SKM-1 treated with dmso at 0.1 percent for 144 hours (cell line): ENCODE results near the gene PYGM.

Source experiments
- DNase-seq: peaks from one replicate; lab custom pipeline; 2025; ENCODE audit not compliant: unreplicated experiment; lab: John Stamatoyannopoulos, UW

PYGM gene

DNA sequence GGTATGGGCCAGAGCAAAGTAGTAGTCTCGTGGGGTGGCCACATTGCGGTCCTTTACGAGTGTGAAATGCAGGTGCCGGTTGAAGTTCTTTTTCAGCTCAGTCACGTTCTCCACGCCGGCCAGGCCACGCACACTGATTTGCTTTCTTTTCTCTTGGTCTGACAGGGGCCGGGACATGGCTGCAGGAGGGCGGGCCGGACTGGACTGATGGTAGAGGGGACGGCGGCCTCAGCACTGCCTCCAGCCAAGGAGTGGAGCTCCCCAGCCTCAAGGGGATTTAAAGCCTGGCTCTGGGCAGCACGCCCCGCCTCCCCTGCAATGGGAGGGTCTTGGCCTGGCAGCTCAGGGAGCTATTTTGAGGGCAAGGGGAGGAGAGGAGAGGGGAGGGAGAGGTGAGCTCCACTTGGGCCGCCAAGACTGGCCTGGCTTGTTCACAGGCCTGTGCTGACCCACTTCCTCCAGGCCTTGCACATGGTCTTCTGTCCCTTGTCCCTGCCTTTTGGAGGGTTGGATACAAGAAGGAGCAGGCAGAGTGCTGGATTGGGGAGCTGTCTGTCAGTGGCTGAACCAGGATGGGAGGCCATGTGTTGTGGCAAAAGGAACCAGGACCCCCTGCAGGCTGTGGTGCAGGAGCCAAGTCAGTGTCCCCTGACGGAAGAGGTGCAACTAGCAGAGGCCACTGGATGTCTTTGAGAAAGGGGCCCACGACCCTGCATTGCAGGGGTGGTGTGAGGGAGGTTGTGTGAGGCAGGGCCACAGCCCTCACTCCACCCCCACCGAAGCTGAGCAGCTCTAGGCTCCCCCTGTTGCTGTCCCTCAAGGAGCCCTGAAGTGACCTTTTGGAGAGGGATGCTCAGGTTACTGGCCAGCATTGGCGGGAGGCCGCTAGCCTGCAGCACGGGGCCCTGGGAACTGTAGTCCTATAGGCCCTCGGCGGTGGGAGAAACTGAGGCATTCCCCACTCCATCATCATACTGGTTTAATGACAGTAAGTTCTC, at the start of gene PYGM:
Gene PYGM, minus strand, starts transcription at position 253 of the 998 bp plus-strand sequence. Its CDS starts 76 bp downstream, at position 177.
- DNase-seq, result no peak

- DNase-seq, result no peak
Measured at GRCh38 chr11:64805481-64805880, 45.7 kb upstream of the PYGM start.

- no peak for DNase-seq
Measured at GRCh38 chr11:64804346-64805210, 44.8 kb upstream of the PYGM start.

- DNase-seq, result no peak
Measured at GRCh38 chr11:64803846-64804345, 44.1 kb upstream of the PYGM start.

DNA sequence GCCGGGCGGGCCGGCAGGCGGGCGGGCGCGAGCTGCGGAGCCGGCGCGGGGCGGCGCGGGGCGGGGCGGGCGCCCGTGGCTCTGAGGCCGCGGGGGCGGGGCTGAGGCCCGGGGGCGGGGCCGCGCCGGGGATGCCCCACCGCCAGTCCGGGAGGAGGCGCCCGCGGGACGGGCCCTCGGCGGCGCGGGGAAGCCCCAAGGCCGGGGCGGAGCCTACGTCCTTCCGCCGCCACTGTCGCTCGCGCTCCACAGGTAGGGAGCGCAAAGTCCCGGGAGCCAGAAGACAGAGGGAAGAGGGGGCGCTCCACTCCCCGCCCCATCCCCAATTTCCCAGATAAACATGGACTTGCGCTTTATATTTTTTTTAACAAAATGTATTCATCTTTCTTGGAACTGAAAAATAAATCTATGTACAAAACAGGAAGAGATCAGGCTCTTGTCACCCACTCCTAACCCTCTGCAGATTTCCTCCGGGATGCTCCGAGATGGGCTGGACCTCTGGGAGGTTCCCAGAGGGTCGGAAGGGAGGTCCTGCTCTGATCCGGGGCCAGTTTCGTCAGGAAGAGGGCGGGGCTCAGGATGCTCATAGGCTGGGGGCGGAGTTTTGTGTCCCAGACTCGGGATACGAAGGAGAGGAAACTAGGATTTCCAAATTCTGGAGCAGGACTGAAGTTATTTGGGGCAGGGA, 43.5 kb upstream of the PYGM start, which contains the start of gene MAP4K2:
Gene MAP4K2, minus strand, starts transcription at position 57 of the 688 bp plus-strand sequence. CDS start 65 bp downstream, outside the sequence.
- DNase-seq, result peak; percentile 73

DNA sequence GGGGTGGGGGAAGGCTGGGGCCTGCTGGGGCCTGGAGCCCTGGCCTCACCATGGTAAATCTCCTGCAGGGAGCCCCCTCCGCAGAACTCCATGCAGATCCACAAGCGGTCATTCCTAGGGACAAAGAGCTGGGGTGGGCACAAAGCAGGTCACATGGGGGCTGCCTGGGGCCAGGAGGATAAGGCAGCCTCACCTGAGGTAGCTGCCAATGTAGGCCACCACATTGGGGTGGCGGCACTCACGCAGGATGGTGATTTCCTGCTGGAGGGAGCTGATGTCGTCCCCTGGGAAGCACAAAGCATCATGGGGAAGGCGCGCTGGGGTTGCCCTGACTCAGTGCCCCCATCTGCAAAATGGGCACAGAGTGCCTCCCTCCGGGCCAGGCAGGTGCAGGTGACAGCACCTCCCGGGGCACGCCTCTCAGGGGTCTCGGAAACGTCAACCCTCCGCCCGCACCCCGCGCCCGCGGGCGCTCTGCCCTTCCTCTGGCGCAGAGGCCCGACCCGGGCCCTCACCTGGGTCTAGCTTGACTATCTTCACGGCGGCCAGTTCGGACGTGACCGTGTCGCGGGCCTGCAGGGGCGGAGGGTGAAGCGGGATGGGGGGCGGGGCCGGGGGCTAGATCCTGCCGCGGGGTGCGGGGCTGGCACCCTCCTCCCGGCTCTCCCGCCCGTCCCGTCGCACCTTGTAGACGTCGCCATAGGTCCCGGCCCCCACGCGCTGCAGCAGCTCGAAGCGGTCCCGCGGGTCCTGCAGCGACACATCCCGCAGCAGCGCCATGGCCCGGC, 42.8 kb upstream of the PYGM start:
- peak; percentile 58 for DNase-seq

- DNase-seq, result no peak
Measured at GRCh38 chr11:64801561-64802369, 42.0 kb upstream of the PYGM start.

DNA sequence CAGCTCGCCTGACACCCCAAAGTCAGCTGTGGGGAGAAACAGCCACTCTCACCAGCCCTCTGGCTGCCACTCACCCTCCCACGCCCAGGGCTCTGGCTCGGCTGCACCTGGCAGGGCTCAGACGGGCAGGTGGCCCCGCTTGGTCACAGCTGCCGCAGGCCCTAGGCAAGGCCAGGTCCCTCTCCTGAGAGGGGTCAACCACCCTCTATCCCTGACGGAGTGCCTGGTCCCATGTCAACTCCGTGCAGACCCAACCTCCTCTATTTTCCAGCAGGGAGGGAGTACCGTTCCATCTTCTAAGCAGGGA, 41.3 kb upstream of the PYGM start:
- no peak for DNase-seq

GRCh38 chr11:64800303-64801157, 40.8 kb upstream of the PYGM start:
- no peak for DNase-seq

GRCh38 chr11:64799623-64800302, 40.0 kb upstream of the PYGM start:
- DNase-seq, result no peak

- DNase-seq, result no peak
Measured at GRCh38 chr11:64799256-64799622, 39.5 kb upstream of the PYGM start.

DNA sequence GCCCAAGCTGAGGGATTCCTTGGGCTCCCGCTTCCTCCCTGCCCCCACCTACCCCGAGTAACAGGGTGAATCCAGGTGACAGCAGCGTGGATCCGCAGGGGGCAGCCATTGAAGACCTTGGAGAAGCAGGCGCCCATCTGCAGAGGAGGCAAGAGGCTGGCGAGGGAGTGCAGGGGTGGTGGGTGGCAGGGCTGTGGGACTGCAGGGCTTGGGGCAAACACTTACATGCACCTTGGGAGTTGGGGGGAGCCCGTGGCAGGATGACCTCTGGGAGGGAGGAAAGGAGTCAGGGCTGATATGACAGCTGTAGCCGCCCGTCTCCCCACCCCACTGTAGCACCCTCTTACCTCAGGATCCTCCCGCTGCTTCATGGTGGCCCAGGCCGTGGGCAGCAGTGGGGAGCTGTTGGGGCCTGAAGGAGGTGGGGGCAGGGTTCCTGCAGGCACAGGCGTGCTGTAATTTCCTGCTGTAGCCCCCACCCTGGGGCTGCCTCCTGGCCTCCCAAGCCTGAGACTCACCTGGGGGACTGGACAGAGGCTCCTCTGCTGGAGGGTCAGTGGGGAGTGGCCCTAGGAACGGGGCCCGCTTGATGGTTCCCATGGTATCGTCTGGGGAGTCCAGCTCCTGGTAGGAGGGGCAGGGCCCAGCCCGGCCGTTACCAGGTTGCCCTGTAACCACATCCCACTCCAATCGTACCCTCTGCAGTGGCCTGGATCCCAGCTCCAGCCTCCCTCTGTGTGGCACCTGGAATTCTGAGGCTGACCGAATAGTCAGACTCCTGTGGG, 37.2 kb upstream of the PYGM start:
- no peak for DNase-seq

DNA sequence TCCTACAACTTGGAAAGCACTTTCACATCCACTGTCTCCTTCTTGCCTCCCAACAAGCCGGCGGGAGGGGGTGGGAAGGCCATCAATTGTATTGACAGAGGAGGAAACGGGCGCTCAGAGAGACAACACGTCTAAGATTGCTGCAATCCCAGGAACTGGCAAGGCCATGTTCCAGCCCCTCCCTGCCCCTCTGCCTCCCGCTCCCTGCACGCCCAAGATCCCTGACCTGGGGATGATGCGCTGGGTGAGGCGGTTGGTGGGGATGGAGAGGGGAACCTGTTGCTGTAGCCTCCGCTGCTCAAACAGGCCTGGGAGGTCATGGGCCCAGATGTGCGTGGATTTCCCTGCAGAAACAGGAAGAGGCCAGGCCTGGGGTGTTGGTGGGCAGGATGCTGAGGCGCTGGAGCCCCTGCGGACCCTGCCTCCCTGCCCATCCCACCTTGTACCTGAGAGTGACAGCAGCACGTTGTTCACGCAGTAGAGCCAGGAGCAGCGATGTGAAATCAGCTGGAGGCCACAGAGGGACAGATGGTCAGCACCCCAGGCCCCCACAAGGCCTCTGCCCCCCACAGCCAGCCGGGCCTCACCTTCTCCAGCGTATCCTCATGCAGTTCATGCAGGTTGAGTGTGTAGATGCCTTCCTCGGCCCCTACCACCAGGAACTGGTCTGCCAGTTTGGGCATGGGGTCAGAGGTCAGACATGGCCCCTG, 36.4 kb upstream of the PYGM start:
- no peak for DNase-seq

DNA sequence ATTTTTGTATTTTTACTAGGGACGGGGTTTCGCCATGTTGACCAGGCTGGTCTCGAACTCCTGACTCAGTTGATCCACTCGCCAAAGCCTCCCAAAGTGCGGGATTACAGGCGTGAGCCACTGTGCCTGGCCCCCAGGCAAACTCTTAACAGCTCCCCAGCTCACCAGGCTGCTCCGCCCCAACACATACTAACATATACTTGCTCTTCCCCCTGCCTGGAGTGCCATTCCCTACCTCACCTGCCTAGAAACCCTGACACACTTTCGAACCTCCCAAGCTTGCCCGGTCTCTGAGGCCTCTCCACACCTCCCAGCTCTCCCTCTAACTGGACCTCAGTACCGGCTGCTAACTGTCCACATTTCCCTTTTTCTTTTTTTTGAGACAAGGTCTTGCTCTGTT, 34.8 kb upstream of the PYGM start:
- DNase-seq, result no peak

GRCh38 chr11:64793271-64794160, 33.7 kb upstream of the PYGM start:
- DNase-seq, result no peak

DNA sequence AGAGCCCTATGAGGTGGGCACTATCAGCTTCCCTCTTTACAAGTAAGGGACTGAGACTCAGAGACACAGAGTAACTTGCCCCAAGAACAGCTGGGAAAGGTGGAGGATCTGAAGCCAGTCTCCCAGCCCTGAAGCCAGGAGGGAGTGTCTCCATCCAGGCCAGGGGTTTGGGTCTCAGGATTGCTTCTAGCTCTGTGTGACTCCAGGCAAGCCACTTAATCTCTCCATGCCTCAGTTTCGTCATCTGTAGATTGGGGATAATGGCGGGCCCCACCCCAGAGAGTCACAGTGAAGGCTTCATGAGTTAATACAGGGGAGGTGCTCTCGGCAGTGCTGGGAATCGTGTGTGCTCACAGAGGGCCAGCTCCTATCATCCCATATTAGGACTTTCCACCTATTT, 32.7 kb upstream of the PYGM start:
- DNase-seq, result no peak
